GM18861 (cell line): ENCODE results near the gene EPYC.

Experiments used
- ATAC-seq: cut with Tn5 transposase; IDR thresholded peaks from one replicate; pipeline ENCODE4 v1.9.1; 2021; ENCODE audit not compliant: unreplicated experiment

EPYC gene, protein sequence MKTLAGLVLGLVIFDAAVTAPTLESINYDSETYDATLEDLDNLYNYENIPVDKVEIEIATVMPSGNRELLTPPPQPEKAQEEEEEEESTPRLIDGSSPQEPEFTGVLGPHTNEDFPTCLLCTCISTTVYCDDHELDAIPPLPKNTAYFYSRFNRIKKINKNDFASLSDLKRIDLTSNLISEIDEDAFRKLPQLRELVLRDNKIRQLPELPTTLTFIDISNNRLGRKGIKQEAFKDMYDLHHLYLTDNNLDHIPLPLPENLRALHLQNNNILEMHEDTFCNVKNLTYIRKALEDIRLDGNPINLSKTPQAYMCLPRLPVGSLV

DNA sequence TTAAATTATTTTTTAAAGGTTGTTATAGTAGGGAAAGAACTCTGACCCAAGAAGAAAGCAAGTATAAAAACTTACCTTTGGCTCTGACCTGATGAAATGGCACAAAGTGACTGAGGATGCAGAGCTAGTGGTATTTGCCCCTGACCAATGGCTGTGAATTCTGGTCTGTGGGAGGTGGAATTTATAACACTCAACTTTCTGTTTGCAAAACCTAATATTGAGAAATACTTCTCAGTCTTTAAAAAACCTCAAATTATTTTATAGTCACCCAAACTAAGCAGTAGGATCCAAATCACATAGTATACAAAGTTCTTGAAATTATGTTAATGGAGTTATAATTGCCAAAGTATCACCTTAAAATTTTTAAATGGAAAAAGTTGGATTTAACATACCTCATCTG is at the start of gene EPYC:
EPYC (minus strand) TSS at position 101 of the 400 bp plus-strand sequence. CDS start 2,407 bp downstream, outside the sequence.
- no peak for ATAC-seq

DNA sequence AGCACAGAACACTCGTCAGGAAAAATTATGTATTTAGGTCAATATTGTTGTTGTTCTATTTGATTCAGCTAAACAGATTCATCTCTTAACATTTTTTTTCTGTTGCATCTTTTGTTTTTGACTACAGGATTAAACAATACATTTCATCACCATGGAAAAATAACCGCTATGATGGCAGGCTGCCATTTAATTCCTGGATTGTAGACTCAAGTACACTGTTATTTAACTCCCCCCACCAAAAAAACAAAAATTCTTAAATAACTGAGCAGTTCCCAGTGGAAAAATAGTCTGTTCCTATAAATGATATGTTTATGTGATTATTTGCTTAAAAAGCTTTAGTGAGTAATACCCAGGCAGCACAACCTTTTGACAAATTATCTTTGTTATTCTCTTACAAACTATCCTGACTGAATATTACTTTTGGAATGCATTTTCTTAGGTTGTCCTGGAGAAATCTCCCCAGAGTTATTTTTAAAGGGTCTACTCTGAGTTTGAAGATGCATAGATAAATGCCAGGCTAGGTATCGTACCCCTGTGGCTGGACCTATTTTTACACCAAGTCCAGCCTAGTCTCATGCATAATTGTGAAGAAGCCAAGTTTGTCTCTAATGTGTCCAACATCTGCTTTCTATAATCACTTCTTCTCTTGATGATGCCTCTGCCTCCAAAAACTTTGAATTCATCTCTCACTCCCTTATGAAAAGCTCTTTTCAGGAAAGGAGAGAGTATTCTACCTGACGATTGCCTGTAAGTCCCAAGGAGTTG is 49.4 kb upstream of the EPYC start:
- no peak for ATAC-seq

DNA sequence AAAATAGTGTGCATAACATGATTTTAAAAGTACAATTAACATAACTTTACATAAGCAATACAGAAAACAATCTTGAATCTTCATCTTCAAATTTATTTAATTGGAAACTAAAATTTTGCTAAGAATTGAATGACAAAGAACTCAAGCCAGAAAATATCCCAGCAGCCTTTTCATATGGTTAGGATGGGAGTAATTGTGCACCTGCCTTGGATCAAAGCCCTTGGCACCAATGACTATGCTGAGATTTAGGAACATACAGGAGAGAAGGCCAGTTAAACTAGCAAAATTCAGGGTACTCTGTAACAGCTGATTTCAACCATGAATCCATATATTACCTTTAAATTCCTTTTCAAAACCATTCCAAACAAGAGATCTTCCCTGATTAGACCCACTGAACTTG is 47.3 kb upstream of the EPYC start:
- ATAC-seq, result no peak

DNA sequence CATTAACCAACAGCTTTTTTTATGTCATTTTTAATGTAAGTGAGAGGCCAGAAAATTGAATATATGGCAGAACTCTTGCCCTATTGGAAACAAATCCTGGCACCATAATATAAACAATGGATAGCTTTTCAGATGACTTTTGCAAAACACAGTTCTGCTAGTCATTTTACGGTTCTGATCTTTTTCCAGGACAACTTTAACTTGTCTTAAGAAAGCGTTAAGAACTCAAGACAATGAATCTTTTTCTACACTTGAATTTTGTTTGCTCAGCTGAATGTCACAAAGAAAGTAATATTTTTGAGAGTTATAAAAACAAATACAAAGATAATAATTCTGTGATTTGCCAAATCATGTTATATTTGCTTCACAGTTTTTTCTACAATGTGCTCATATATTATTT is 39.8 kb upstream of the EPYC start:
- ATAC-seq, result no peak

DNA sequence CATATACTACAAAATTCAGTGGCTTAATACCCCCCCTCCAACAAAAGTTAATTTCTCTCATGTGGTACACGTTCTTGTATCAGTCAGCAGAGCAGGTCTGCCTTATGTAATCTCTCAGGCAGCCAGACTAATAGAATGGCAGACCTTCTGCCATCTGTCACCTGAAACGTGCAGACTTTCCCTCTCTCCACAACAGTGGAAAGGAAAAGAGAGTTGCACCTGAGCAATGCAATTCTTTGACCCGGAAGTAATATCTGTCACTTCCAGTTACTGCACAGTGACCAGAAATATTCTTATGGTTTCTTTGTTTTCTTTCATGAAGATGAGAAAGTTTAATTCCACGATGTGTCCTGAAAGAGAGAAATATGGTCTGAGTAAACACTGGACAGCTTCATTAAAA is 38.6 kb upstream of the EPYC start:
- no peak for ATAC-seq

DNA sequence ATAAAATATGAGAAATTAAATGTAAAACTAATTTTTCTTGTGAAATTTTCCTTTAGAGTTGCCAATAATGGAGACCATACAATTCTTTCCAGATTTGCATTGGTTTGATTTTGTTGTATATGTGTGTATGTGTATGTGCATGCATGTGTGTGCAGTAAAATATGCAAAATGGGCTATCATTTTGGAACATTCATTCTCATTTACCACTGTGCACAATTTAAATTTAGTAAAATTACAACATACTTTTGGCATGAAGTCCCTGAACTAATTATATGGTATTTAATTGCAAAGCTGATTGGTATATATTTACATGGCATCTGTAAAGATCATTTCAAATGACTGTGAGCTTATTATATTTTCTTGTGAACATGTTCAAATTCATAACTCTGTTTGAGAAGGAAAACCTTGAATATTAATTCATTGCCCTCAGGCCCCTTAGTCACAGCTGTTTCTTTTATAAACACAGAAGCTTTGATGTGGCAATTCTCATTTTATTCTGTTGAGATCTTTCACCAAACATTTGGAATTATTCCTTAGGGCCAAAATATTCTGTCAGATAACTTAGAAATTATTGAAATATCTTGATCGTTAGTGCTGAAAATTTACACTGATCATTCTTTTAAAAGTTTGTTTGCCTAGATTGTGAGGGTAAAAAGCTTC is 35.5 kb upstream of the EPYC start:
- ATAC-seq, result no peak

DNA sequence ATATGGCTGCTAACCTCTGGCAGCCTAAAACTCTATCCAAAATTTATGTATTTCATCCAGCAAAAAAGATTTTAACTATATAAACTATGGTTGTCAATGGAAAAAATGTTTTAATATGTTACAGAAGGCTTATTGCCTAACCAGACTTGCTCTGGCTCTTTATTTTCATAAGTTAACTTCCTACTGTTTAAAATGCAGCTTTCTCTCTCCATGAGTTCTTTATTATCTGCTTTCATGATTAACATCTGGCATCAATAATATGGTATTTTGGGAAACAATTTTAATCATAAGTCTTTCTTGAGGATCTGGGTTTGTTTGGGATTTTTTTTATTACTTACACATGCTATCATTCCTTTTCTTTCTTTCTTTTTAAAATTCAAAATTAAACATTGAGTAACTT is 32.5 kb upstream of the EPYC start:
- no peak for ATAC-seq

DNA sequence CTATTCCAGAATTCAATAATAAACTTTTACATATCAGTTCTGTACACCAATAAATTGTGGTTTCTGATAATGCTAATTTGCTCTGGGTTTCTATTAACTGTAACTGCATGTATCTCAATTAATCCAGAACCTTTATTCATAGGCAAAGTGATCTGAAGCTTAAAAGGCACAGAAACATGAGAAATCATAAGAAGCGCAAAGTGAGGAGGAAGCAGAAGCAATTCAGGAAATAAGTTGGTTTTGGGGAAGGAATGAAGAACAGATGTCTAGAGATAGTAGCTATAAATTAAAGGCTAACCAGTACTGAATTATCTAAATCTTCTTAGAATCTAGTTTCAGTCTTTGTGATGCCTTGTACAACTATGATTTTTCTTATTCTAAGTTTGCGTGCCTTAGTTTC is 28.5 kb upstream of the EPYC start:
- no peak for ATAC-seq

DNA sequence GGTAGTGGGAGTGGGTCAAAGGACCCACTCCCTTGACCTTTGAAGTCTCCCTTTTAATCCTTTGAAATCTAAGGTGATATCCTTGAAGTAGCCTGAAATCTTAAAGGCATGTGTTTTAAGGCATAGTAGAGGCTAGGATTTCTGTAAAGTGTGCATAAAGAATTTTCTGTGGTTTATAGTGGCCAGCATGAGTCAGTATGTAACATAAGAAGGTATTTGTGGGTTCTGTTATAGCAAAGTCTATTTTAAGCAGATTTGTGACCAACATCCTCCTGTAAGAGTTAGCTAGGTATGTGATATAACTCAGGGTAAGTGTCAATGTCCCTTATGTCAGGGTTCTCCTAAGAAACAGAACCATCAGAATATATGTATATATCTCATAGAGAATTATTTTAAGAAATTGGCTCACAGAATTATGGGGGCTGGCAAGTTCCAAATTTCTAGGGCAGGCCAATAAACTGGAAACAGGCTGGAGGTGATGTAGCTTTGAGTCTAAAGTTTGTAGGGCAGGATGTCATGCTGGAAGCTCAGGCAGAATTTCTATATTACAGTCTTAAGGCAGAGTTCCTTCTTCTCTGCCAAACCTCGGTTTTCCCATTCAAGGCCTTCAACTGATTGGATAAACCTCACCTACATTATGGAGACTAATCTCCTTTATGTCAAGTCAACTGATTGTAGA is 18.7 kb upstream of the EPYC start:
- ATAC-seq, result peak; percentile 66

DNA sequence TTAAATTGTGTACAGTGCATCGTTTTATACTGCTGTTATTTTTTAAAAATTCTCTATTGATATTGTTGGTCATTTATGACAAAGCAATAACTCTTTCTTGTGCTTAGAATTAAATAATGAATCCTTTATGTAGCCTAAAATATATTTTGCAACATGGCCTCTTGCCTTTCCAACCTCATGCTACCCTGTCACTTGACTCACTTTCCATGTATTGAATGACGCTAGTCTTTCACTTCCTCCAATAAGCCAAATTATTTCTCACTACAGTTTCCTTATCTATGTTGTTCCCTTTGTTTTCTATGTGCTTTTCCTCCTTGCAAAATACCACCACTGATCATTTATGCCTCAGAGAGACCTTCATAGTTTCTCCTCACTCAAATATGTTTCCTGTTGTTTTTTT is 16.3 kb upstream of the EPYC start:
- ATAC-seq, result no peak

DNA sequence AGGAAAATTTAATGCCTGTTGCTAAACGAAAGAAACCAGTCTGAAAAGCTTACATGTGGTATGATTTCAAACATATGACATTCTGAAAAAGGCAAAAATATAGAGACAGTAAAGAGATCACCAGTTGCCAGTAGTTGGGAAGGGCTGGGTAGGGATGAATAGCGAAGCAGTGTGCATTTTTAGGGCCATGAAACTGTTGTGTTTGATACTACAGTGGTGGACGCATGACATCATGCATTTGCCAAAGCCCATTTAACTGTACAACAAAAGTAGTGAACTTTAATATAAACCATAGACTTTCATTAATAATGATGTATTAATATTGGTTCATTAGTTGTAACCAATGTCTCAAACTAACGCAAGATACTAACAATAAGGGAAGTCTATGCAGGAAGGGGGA is 14.7 kb upstream of the EPYC start:
- no peak for ATAC-seq

DNA sequence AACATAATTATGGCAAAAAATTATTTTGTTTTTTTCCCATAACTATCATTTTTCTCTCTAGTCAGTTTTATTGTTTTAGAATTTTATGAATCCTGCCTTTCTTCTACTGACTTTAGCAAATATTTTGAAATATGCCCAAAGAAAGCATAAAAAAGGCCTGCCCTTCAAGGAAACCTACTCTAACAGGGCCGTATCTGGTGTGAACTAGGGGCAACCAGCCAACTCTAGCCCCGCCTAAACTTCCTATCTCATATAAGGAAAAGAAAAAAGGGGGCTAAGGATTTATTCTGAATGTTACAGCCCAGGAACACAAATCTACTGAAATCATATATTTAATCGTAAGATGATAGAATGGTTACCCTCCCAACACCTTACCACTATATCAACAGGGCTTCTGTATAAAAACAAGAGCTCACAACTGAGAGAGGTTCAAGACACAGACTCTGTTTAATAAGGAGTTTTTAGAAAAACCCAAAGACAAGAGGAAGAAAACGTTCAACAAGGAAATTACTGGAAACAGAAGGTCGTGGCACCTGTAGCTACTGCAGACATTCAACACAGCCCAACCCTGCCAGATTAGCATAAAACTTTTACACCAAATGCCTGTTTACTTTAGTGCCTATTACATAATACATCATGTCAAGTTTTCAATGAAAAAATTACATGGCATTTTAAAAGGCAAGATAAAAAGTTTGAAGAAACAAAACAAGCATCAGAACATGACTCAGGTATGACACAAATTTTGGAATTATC is 12.9 kb upstream of the EPYC start:
- no peak for ATAC-seq

DNA sequence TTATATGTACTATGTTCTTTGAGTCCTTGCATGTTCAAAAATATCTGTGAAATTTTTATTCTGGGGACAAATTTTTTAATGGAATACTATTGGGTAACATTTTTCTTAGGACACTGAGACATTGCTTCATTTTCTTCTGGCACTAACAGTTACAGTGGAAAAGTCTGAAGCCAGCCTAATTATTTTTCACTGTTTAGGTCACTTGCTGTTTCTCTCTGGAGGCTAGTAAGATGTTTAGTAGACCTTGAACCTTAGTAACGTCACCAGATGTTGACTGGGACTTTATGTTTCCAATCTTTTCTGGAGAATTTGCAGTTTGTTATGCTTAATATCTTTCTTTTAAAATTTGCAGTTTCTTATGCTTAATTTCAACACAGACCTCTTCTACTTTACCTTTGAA is 12.3 kb upstream of the EPYC start:
- ATAC-seq, result no peak

DNA sequence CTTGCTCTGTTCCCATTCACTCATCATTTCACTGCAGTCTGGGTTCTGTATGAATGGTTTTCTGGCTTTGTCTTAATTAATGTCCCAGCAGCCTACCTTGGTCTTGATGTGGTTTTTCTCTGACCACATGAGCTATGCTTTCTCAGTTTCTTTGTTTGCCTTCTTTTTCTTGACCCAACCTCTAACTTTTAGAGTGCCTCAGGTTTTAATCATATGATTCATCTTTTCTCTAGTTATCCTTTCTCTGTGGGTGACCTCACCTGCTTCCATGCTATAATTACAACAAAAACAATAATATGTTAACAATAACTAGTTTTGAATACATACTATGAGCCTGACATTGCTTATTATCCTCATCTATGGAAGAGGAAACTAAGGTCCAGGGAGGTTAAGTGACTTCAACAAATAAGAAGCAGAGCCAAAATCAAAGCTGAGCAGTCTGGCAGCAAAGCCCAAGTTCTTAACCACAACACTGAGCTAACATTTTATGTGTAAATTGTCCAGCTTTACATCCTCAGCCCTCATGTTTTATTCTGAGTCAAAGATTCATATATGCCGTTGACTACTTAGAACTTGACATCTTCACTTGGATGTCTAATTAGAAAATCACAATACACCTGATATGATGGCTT is 4.7 kb upstream of the EPYC start:
- peak; percentile 85 for ATAC-seq

DNA sequence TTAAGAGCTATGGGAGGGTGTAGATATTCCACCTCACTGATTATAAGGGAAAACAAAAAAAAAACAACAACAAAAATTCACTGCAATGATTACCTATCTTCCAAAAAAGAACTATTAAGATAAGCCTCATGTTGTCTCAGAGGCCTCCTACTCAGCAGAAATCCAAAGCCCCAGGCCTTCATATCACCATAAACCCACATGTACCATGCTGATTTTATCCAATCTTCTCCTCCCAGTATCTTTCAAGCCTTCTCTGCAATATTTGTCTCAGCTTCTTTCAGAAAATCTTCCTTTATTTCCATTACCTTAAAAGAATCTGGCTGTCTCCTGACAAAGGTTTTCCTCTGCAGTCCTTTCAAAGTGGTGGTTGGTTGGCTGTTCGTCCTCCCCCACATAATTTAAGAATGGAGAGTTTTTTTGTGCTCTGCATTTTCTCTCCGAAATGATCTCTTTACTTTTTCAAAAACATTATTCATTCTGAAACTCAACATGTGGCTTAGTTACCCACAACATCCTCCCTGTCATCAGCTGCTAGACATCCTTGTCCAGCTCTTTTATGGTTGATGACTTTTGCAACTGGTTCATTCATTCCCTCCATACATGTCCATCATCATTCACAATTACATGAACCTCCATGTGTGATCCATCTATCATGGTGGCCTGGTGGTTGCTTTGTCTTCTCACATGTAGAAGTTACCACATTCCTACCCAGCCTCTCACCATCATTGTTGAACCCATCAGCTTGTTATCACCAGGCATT is 2.9 kb upstream of the EPYC start:
- peak; percentile 79 for ATAC-seq

DNA sequence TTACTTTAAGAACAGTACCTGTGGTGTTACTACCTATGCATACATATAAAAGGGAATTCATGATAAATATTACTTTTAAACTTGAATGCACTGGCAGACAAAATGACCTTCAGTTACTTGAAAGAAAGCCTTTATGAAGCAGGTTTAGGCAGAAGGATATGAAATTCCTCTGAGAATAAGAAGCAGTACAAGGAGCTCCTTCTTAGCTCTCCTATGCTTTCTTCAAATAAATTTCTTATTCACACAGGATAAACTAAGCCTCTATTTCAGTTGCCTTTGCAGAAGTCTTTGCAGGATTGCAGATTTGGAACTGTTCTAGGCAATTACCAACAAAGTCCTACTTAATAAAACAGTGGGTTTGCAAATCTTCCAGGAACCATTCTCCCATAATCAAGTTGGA is 1.0 kb downstream of the EPYC start:
- no peak for ATAC-seq

DNA sequence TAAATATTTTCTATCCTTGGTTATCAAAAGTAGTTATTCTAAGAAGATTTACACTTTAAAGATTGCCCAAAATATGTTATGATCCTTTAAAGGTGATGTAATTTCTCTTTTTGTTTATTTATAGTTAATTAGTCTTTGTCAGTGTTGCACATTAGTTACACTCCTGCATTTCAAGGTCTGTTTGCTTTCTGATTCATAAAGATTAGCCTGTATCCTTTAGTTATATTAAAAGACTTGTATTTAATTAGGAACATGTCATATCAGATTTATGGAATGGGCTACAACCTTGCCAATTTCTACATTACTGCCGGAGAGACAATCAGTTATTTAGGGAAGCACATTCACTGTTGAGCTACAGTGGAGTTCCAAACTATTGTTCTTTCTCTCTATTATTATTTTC is 3.5 kb downstream of the EPYC start:
- no peak for ATAC-seq

DNA sequence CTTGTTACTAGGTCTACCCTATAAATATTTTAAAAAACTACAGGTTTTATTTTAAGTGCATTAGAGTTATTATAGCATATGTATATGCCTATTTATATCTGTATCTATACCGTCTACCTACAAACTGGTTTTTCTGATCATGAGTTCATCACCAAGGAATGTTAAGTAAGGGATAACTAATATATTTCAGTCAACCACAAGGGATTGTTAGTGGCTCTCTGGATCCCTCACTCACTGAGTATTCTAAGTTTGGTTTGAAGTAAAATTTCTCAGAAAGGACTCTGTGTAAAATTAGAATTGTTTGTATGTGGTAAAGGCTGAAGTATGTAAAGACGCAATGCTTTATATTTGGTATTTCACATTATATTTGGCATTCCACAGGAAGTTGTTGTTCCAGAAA is 4.8 kb downstream of the EPYC start:
- ATAC-seq, result no peak

DNA sequence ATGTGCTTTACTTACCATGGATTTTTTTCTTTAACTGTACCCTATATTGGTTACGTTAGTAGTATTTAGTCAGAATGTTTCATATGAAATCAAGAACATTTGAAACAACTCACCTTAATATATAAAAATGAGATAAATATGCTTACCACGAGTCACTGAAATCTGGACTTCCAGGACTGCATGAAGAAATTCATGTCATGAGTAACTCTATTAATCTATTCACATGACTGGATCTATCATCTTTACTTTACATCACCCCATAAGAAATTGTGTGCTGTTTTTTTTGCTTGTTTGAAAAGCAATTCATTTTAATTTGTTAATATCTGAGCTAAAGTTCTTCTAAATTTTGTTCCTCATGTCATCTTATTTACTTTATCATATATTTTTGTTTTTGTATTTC is 5.2 kb downstream of the EPYC start:
- no peak for ATAC-seq

DNA sequence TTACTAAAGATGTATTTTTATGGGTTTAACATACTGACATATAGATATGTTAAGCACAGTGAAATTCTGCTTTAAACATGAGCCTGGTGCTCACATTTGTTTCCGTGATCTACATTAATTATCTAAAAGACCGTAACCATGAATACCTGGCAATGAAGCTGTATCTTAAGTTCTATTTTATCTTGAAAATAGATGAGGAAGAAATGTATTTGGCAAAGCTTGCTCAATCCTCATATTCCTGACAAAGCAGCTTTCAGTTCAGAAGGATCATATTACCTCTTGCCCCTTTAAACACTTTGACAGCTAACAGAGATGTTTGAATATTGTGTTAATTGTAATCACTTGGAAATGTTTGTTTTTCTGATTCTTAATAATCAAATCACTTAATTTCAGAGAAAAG is 9.8 kb downstream of the EPYC start:
- no peak for ATAC-seq
